Stimulated activated CD4-positive, alpha-beta T cell treated with anti-CD3 and anti-CD28 coated beads, TNF-alpha, amount 100 ng/mL, for 4 hours (primary cell): ENCODE results near the gene JARID2.

Experiments
- DNase-seq, 3 experiments: peaks; one replicate each; pipeline ENCODE4 v3.0.0-alpha.2; 2020; ENCODE audit warnings: low read depth in 3 of 3

The JARID2 gene

GRCh38 chr6:15264412-15264811, 18.5 kb downstream of the JARID2 start:
- no peak for DNase-seq

GRCh38 chr6:15264902-15265761, 19.3 kb downstream of the JARID2 start:
- DNase-seq: no peak

GRCh38 chr6:15265787-15266186, 19.9 kb downstream of the JARID2 start:
- DNase-seq: no peak

GRCh38 chr6:15266423-15266996, 20.6 kb downstream of the JARID2 start:
- no peak for DNase-seq

- no peak for DNase-seq
These were observed 21.4 kb downstream of the JARID2 start for GRCh38 chr6:15267221-15267620.

GRCh38 chr6:15268137-15268908, 22.5 kb downstream of the JARID2 start:
- DNase-seq: no peak

GRCh38 chr6:15269011-15269410, 23.1 kb downstream of the JARID2 start:
- no peak for DNase-seq

GRCh38 chr6:15269619-15270018, 23.8 kb downstream of the JARID2 start:
- no peak for DNase-seq

GRCh38 chr6:15270402-15270801, 24.5 kb downstream of the JARID2 start:
- no peak for DNase-seq

- DNase-seq: no peak
These were observed 26.7 kb downstream of the JARID2 start for GRCh38 chr6:15272562-15272961.

GRCh38 chr6:15274692-15275387, 29.0 kb downstream of the JARID2 start:
- no peak for DNase-seq

- no peak for DNase-seq
These were observed 30.4 kb downstream of the JARID2 start for GRCh38 chr6:15276036-15276985.

- no peak for DNase-seq
These were observed 33.3 kb downstream of the JARID2 start for GRCh38 chr6:15279047-15279661.

GRCh38 chr6:15280028-15280427, 34.2 kb downstream of the JARID2 start:
- no peak for DNase-seq

- no peak for DNase-seq
These were observed 35.1 kb downstream of the JARID2 start for GRCh38 chr6:15280961-15281360.

GRCh38 chr6:15282334-15282733, 36.5 kb downstream of the JARID2 start:
- no peak for DNase-seq

- no peak for DNase-seq
These were observed 38.1 kb downstream of the JARID2 start for GRCh38 chr6:15283986-15284361.

- no peak for DNase-seq
These were observed 38.9 kb downstream of the JARID2 start for GRCh38 chr6:15284743-15285142.

- no peak for DNase-seq
These were observed 39.9 kb downstream of the JARID2 start for GRCh38 chr6:15285682-15286294.
